Endothelial cell (in vitro differentiated cells): ENCODE data around the gene PHACTR1. TPM values are rescaled to one million over a fixed set of nuclear protein-coding genes. Genes with fewer than 3 reads are reported as not detected.

Source experiments
- DNase-seq: peaks from one replicate; pipeline ENCODE4 v3.0.0; 2021; ENCODE audit warnings: low spot score
- H3K27ac Mint-ChIP-seq: one replicate; pipeline ENCODE4 v1.8.0; 2021; ENCODE audit warnings: mixed read lengths, inconsistent platforms; ENCODE audit not compliant: unreplicated experiment
- H3K27me3 Mint-ChIP-seq: one replicate; pipeline ENCODE4 v1.8.0; 2021; ENCODE audit warnings: mild to moderate bottlenecking, moderate library complexity, mixed read lengths, inconsistent platforms; ENCODE audit not compliant: unreplicated experiment
- H3K36me3 Mint-ChIP-seq: one replicate; pipeline ENCODE4 v1.8.0; 2021; ENCODE audit warnings: mild to moderate bottlenecking, low read depth, mixed read lengths, inconsistent platforms; ENCODE audit not compliant: unreplicated experiment
- H3K4me1 Mint-ChIP-seq: one replicate; pipeline ENCODE4 v1.8.0; 2021; ENCODE audit warnings: mild to moderate bottlenecking, mixed read lengths, inconsistent platforms; ENCODE audit not compliant: unreplicated experiment
- H3K4me3 Mint-ChIP-seq: one replicate; pipeline ENCODE4 v1.8.0; 2021; ENCODE audit warnings: mild to moderate bottlenecking, mixed read lengths, inconsistent platforms; ENCODE audit not compliant: unreplicated experiment
- H3K9me3 Mint-ChIP-seq: one replicate; pipeline ENCODE4 v1.8.0; 2021; ENCODE audit warnings: mixed read lengths, inconsistent platforms; ENCODE audit not compliant: unreplicated experiment
- total RNA-seq: library from RNA; stranded (reverse); fragmentation: NEBNext Ultra II Directional; extraction: Animal tissue kit (Norgen Biotek cat#: 25700); gene quantifications from one replicate; pipeline ENCODE4 v1.2.1, GENCODE V29; 2021; ENCODE audit not compliant: unreplicated experiment
- TF ChIP-seq, protein P1 (sequence below): fragments of 200-600 bp; sonication (generic); IDR thresholded peaks from one replicate; pipeline ENCODE4 v1.5.0; 2021; ENCODE audit warnings: antibody characterized with exemption; ENCODE audit not compliant: unreplicated experiment

PHACTR1 gene
- total RNA-seq, 1 donor from 2014 or later, result 39.9 TPM

DNA sequence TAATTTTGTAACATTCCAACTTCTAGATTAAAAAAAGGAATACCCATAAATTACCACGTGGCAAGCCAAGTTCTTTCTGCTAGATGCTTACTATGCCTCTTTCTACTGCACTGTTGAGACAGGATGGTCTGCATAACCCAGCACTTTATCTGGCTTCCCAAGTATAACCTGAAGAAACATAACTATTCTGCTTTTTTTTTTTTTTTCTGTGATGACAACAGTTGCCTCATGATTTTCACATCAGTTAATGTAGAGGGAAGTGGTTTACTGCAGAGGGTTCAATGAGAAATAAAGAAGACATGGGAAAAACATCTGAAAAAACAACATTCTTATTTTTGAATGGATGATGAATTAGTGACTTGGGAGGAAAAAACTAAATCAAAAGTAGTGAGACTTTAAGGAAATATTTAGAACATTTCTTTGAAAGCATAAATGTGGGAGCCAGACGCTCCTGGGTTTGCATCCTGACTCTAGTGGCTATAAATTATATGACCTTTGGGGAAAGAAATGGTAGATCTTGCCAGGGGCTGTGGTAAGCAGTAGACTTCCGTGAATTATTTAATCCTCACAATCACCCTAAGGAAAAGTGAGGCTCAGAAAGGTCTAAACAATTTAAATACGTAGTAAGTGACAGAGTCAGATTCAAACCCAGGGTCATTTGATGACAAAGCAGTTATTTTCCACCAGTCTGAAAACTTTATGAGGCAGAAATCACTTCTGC lies 230.7 kb downstream of the PHACTR1 start:
- Mint-ChIP-seq H3K27ac (no peak overlapping the region), H3K27me3 (no peaks in the 10 kb centered on the region), H3K9me3 (no peaks in the 10 kb centered on the region), H3K4me1 (peaks cover 7% of the 10 kb centered on the region), H3K36me3 (peaks cover 3% of the 10 kb centered on the region), H3K4me3 (no peak overlapping the region)
- TF ChIP-seq, protein P1, sequence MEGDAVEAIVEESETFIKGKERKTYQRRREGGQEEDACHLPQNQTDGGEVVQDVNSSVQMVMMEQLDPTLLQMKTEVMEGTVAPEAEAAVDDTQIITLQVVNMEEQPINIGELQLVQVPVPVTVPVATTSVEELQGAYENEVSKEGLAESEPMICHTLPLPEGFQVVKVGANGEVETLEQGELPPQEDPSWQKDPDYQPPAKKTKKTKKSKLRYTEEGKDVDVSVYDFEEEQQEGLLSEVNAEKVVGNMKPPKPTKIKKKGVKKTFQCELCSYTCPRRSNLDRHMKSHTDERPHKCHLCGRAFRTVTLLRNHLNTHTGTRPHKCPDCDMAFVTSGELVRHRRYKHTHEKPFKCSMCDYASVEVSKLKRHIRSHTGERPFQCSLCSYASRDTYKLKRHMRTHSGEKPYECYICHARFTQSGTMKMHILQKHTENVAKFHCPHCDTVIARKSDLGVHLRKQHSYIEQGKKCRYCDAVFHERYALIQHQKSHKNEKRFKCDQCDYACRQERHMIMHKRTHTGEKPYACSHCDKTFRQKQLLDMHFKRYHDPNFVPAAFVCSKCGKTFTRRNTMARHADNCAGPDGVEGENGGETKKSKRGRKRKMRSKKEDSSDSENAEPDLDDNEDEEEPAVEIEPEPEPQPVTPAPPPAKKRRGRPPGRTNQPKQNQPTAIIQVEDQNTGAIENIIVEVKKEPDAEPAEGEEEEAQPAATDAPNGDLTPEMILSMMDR, result no peak
- no peak for DNase-seq

DNA sequence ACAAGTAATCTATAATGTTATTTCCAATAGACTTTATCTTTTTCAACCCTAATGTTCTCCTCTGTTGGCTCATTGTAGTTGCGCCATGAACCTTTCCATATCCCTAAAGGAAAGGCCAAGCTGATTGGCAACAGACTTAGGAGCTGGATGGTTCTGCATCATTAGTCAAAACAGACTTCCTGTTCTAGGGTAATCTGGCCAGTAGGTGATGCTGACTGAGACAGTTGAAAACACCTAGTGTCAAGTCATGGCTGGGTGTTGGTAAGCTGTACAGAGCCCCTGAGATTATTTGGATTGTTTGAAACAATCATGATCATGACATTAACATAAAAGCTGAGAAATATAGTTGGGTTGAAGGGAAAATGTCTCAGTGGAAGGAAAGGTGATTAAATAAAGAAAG lies 231.4 kb downstream of the PHACTR1 start:
- Mint-ChIP-seq H3K9me3 (no peaks in the 10 kb centered on the region), H3K27me3 (no peaks in the 10 kb centered on the region), H3K36me3 (peaks cover 3% of the 10 kb centered on the region), H3K4me1 (peaks cover 12% of the 10 kb centered on the region), H3K4me3 (no peak overlapping the region), H3K27ac (no peak overlapping the region)
- DNase-seq, result no peak
- TF ChIP-seq, protein P1, result no peak

DNA sequence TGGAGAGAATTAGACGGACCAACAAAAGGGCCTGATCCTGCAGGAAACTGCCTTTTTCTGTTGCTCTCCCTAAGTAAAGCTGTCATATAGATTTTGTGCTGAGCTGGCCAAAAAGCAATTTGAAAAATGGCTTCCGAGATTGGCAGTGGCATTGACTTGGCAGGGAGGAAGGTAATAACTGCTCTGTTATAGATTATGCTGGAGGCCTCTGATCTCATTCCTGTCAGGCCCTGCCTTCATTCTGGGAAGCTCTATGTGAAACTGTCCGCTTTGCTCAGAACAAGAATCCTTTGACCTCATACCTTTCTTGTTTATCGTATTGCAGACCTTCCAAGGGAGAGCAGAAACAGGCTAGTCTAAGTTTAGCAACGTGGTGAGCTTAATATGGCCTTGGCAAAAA lies 234.4 kb downstream of the PHACTR1 start:
- Mint-ChIP-seq H3K27me3 (no peaks in the 10 kb centered on the region), H3K27ac (no peak overlapping the region), H3K9me3 (no peaks in the 10 kb centered on the region), H3K4me3 (no peak overlapping the region), H3K36me3 (peaks cover 3% of the 10 kb centered on the region), H3K4me1 (peaks cover 23% of the 10 kb centered on the region)
- TF ChIP-seq, protein P1, result no peak
- no peak for DNase-seq

DNA sequence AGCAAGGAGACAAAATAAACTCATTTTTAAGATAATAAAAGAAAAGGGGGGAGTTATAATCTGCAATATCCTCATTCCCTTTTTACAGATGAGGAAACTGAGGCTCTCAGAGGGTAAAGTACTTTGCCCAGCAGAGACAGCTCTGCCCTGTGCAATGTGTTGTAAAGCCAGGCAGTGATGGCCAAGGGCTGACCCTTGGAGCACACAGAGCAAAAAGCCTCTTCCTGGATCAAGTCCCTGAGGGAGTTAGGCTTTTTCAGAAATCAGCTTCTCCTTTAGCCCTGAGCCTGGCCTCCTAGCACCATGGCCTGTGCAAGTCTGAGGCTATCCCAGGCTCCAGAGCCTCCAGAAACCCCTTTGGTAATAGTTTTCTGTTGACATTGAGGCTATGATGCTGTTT lies 234.8 kb downstream of the PHACTR1 start:
- H3K27ac Mint-ChIP-seq, result no peak overlapping the region
- no peak overlapping the region for H3K4me3 Mint-ChIP-seq
- TF ChIP-seq, protein P1, result no peak
- H3K27me3 Mint-ChIP-seq, result no peaks in the 10 kb centered on the region
- H3K36me3 Mint-ChIP-seq, result peaks cover 3% of the 10 kb centered on the region
- no peak for DNase-seq
- H3K4me1 Mint-ChIP-seq, result peaks cover 27% of the 10 kb centered on the region
- no peaks in the 10 kb centered on the region for H3K9me3 Mint-ChIP-seq

DNA sequence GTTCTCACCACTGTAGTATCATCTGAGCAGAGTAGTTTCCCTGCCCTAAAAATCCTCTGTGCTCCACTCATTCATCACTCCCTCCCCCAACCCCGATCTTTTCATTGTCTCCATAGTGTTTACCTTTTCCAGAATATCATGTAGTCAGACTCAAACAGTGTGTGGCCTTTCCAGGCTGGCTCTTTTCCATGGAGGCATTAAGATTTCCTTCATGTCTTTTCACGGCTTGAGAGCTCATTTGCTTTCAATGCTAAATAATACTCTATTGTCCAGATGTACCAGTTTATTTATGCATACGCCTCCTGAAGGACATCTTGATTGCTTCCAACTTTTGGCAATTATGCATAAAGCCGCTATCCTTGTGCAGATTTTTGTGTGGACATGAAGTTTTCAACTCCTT lies 235.8 kb downstream of the PHACTR1 start:
- H3K27ac Mint-ChIP-seq, result peak overlapping the region; percentile 11
- no peak overlapping the region for H3K4me3 Mint-ChIP-seq
- peaks cover 3% of the 10 kb centered on the region for H3K36me3 Mint-ChIP-seq
- H3K27me3 Mint-ChIP-seq, result no peaks in the 10 kb centered on the region
- DNase-seq, result no peak
- H3K9me3 Mint-ChIP-seq, result no peaks in the 10 kb centered on the region
- TF ChIP-seq, protein P1, result no peak
- H3K4me1 Mint-ChIP-seq, result peaks cover 31% of the 10 kb centered on the region
